HEK293T (cell line): ENCODE data around the gene LTBP2.

ENCODE experiments used
- CTCF ChIA-PET: fragments of 350-600 bp; formaldehyde crosslinking; extraction: SDS; loops from one replicate; lab custom pipeline; 2021; ENCODE audit warnings: antibody characterized with exemption, inconsistent platforms; lab: Yijun Ruan, JAX
- POLR2A ChIA-PET: fragments of 350-600 bp; formaldehyde crosslinking; extraction: SDS; loops from one replicate; lab custom pipeline; 2020; ENCODE audit warnings: antibody characterized with exemption, inconsistent platforms; lab: Yijun Ruan, JAX
- DNase-seq: peaks from one replicate; pipeline ENCODE4 v3.0.0; 2012; ENCODE audit warnings: mixed read lengths; ENCODE audit errors: extremely low spot score
- ARNT ChIP-seq: fragments of 450-650 bp; IDR thresholded peaks from 2 replicates; pipeline ENCODE4 v1.6.1; 2017; ENCODE audit warnings: mild to moderate bottlenecking
- BHLHE40 ChIP-seq: fragments of 450-650 bp; IDR thresholded peaks from 2 replicates; pipeline ENCODE4 v1.6.1; 2016; ENCODE audit warnings: mild to moderate bottlenecking, moderate library complexity, borderline replicate concordance
- CTBP1 ChIP-seq: fragments of 450-650 bp; IDR thresholded peaks from 2 replicates; pipeline ENCODE4 v1.6.1; 2016; ENCODE audit warnings: borderline replicate concordance
- ELF4 ChIP-seq: fragments of 450-650 bp; IDR thresholded peaks from 2 replicates; pipeline ENCODE4 v1.6.1; 2017; ENCODE audit warnings: antibody characterized with exemption
- FOXA1 ChIP-seq: fragments of 450-650 bp; IDR thresholded peaks from 2 replicates; pipeline ENCODE4 v1.6.1; 2016; ENCODE audit warnings: mild to moderate bottlenecking
- FOXK2 ChIP-seq: fragments of 450-650 bp; IDR thresholded peaks from 2 replicates; pipeline ENCODE4 v1.6.1; 2016; ENCODE audit warnings: mild to moderate bottlenecking
- FOXM1 ChIP-seq: fragments of 450-650 bp; IDR thresholded peaks from 2 replicates; pipeline ENCODE4 v1.6.1; 2017; ENCODE audit warnings: mild to moderate bottlenecking, borderline replicate concordance
- HDGF ChIP-seq: fragments of 450-650 bp; IDR thresholded peaks from 2 replicates; pipeline ENCODE4 v1.6.1; 2017; ENCODE audit warnings: antibody characterized with exemption, borderline replicate concordance
- L3MBTL2 ChIP-seq: fragments of 450-650 bp; conservative IDR thresholded peaks from 2 replicates; pipeline ENCODE4 v1.6.1; 2016; ENCODE audit warnings: mild to moderate bottlenecking
- LEF1 ChIP-seq: fragments of 450-650 bp; IDR thresholded peaks from 2 replicates; pipeline ENCODE4 v1.6.1; 2017; ENCODE audit warnings: mild to moderate bottlenecking, borderline replicate concordance
- NFRKB ChIP-seq: fragments of 450-650 bp; IDR thresholded peaks from 2 replicates; pipeline ENCODE4 v1.6.1; 2016; ENCODE audit warnings: mild to moderate bottlenecking, moderate library complexity
- SP1 ChIP-seq: fragments of 450-650 bp; IDR thresholded peaks from 2 replicates; pipeline ENCODE4 v1.6.1; 2017
- SUZ12 ChIP-seq: fragments of 450-650 bp; IDR thresholded peaks from 2 replicates; pipeline ENCODE4 v1.6.1; 2016; ENCODE audit warnings: mild to moderate bottlenecking
- TARDBP ChIP-seq: fragments of 450-650 bp; IDR thresholded peaks from 2 replicates; pipeline ENCODE4 v1.6.1; 2016
- ZNF384 ChIP-seq: fragments of 450-650 bp; IDR thresholded peaks from 2 replicates; pipeline ENCODE4 v1.6.1; 2016
- TF ChIP-seq, protein P1 (sequence below): fragments of 450-650 bp; IDR thresholded peaks from 2 replicates; pipeline ENCODE4 v1.6.1; 2016

LTBP2 gene

DNA sequence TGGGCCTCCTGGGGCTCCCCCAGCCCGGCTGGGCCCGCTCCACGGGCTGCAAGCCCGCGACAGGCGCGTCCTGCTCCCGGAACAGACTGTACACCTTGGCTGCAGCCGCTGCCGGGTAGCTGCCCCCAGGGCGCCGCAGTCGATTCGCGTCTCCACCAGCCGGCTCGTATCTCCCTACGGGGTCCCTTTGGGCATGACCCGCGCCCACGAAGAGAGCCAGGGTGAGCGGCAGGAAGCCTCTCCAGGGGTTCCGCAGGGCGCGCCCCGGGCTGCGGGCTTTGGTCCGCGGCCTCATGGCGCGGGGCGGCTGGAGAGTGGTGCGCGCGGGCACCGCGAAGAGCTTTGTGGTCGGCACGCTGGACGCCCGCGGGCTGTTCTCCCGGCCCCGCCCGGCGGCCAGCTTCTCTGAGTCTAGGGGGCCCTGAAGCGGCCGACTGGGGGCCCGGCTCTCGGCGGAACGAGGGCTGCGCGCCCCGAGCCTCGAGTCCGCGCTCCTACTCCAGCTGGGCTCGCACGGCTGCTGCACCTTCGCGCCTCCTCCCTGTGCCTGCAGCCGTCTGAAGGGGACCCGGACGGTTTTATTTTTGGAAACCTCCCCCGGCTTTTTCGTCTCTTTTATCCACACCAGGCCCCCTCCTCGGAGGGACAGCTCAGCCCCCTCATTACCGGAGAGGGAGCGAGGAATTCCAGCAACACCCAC lies at the start of gene LTBP2:
TSS of gene LTBP2 (minus strand) at position 588 of the 700 bp plus-strand sequence. CDS start at position 295, 293 bp downstream.
- DNase-seq: no peak
- POLR2A ChIA-PET: no interaction called here
- TF ChIP-seq LEF1 (no peak), TARDBP (no peak), ARNT (no peak), SUZ12 (no peak), CTBP1 (no peak), FOXM1 (no peak), FOXA1 (no peak), ELF4 (no peak), HDGF (no peak), FOXK2 (no peak), ZNF384 (no peak), SP1 (no peak), NFRKB (no peak), L3MBTL2 (no peak), BHLHE40 (no peak)
- TF ChIP-seq, protein P1, sequence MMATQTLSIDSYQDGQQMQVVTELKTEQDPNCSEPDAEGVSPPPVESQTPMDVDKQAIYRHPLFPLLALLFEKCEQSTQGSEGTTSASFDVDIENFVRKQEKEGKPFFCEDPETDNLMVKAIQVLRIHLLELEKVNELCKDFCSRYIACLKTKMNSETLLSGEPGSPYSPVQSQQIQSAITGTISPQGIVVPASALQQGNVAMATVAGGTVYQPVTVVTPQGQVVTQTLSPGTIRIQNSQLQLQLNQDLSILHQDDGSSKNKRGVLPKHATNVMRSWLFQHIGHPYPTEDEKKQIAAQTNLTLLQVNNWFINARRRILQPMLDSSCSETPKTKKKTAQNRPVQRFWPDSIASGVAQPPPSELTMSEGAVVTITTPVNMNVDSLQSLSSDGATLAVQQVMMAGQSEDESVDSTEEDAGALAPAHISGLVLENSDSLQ: no peak
- CTCF ChIA-PET: interaction anchor here (0.6 to 1.2 kb wide), 4 partner anchors 10 to 78 kb away, joined by 3 to 5 read pairs (median 4); no protein-coding TSS in a partner anchor

DNA sequence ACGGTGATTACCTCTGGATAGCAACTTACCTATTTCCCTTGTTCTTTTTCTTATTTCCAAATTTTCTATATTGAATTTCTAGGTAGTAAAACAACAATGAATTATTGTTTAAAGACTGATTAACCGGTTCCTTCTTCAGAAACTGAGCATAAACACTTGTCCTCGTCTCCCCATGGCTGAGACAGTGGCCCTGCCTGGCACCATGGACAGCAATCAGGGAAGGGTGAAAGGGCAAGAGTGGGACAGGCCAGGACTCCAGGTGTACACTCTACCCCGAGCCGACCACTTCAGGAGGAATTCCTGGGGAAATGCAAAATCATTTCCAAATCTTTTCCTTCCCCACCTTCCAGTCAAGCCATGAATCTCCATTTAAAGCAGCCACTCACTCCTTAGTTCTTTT lies 48.8 kb upstream of the LTBP2 start:
- ChIA-PET CTCF (no interaction called here), POLR2A (no interaction called here)

DNA sequence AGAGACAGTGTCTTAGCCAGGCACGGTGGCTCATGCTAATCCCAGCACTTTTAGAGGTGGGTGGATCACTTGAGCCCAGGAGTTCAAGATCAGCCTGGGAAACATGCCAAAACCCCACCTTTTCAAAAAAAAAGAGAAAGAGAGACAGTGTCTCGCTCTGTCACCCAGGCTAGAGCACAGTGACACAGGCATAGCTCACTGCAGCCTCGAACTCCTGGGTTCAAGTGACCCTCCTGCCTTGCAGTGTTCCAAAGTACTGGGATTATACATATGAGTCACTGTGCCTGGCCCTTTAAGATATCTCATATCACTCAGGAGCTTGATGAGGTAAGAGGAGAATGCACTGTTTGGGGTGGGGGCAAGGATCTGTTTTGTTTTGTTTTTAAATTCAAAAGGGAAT lies 48.1 kb upstream of the LTBP2 start:
- TF ChIP-seq ELF4 (no peak), NFRKB (no peak), LEF1 (no peak), ARNT (no peak), SUZ12 (no peak), CTBP1 (no peak), BHLHE40 (no peak), FOXA1 (no peak), TARDBP (no peak), FOXM1 (no peak), HDGF (no peak), SP1 (no peak), L3MBTL2 (no peak), FOXK2 (no peak), ZNF384 (no peak)
- TF ChIP-seq, protein P1: no peak
- no peak for DNase-seq
- CTCF ChIA-PET: no interaction called here
- POLR2A ChIA-PET: no interaction called here

More for the DNA sequence above, 48.8 kb upstream of the LTBP2 start:
- no peak for DNase-seq
- TF ChIP-seq ELF4: no peak
- TF ChIP-seq, protein P1: no peak
- TF ChIP-seq SUZ12: no peak
- no peak for TF ChIP-seq TARDBP
- no peak for TF ChIP-seq SP1
- no peak for TF ChIP-seq ZNF384
- no peak for TF ChIP-seq BHLHE40
- no peak for TF ChIP-seq FOXM1
- no peak for TF ChIP-seq HDGF
- TF ChIP-seq NFRKB: no peak
- no peak for TF ChIP-seq FOXA1
- TF ChIP-seq CTBP1: no peak

DNA sequence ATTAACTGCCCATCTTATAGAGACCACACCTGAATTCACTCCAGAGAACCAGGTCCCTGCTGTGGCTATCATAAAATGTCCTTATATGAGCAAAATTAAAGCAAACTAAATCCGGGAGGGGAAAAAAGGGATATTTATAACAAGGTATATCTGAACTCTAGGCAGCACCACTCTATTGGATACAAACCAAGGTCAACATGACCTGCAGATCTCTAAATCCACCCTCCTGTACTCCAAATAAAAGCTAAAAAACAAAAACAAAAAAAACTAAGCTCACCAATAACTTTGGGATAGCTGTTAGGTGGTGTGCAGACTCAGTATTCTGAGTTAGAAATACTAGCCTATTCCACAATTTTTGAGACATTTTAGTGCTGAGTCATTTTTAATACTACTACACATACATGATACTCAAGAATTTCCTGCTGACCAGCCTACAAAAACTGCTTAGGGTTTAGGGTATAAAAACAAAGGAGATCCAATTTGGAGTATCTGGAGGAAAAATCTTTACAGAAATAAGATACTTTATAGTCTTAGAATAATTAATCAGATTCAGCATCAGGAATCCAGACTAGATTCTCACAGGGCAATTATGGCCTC lies 46.6 kb upstream of the LTBP2 start:
- TF ChIP-seq HDGF: no peak
- no peak for TF ChIP-seq CTBP1
- TF ChIP-seq LEF1: no peak
- no peak for TF ChIP-seq ARNT
- no peak for TF ChIP-seq FOXK2
- TF ChIP-seq FOXA1: no peak
- TF ChIP-seq TARDBP: no peak
- TF ChIP-seq FOXM1: no peak
- no peak for TF ChIP-seq BHLHE40
- no peak for TF ChIP-seq ZNF384
- TF ChIP-seq, protein P1: no peak
- TF ChIP-seq L3MBTL2: no peak
- TF ChIP-seq SP1: no peak
- TF ChIP-seq ELF4: no peak
- no peak for TF ChIP-seq NFRKB
- TF ChIP-seq SUZ12: no peak
- DNase-seq: no peak
- POLR2A ChIA-PET: interaction anchor here (1.0 kb wide), 1 partner anchor 34 kb away, joined by 3 read pairs; no protein-coding TSS in a partner anchor
- CTCF ChIA-PET: no interaction called here

DNA sequence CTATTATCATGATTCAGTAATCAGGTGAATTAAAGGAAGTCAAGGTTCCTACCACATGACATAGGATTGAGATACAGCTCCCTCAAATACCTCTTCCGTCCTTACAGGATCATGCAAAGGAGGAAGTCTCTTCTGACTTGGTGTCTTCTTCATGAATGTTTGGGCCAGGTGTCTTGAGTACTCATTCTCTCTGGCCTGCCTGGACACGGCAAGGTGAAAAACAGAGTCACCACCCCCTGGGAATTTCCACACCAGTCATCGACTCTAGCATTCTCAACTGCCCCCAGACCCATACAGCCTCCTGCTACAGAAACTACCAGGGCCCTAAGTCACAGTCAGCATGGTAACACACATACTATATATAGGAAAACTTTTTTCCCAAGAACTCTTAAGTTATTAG lies 44.9 kb upstream of the LTBP2 start:
- TF ChIP-seq HDGF: no peak
- no peak for TF ChIP-seq FOXM1
- no peak for TF ChIP-seq LEF1
- TF ChIP-seq, protein P1: no peak
- TF ChIP-seq L3MBTL2: no peak
- no peak for TF ChIP-seq FOXA1
- no peak for TF ChIP-seq NFRKB
- TF ChIP-seq SUZ12: no peak
- TF ChIP-seq SP1: no peak
- ChIA-PET CTCF (no interaction called here), POLR2A (no interaction called here)
- no peak for DNase-seq
